Spinal cord (tissue), 10 donors: Measurements from ENCODE around the gene LAMA4. TPM values are rescaled to one million over a fixed set of nuclear protein-coding genes. Genes with fewer than 3 reads are reported as not detected.
A peak's percentile ranks its signal among the peaks of the same experiment; 100 is the strongest.

Experiments used
- DNase-seq, 6 donors: peaks; one replicate each; pipeline versions ENCODE4 v3.0.0 to v3.0.0-alpha.2; 2013 to 2015; ENCODE audit warnings: low spot score in 6 of 6, low read depth in 4 of 6
- H3K27ac ChIP-seq: one replicate; pipeline ENCODE4 v1.5.1; 2013; ENCODE audit warnings: low read depth, low read length, control low read depth
- H3K27me3 ChIP-seq: one replicate; pipeline ENCODE4 v1.6.1; 2013; ENCODE audit warnings: low read length; ENCODE audit not compliant: control insufficient read depth, insufficient read depth
- H3K36me3 ChIP-seq: one replicate; pipeline ENCODE4 v1.6.1; 2013; ENCODE audit warnings: low read length; ENCODE audit not compliant: control insufficient read depth, insufficient read depth
- H3K4me1 ChIP-seq: one replicate; pipeline ENCODE4 v1.6.1; 2013; ENCODE audit warnings: low read length; ENCODE audit not compliant: control insufficient read depth, insufficient read depth
- H3K4me3 ChIP-seq: one replicate; pipeline ENCODE4 v1.5.1; 2013; ENCODE audit warnings: low read depth, low read length, control low read depth
- H3K9me3 ChIP-seq: one replicate; pipeline ENCODE4 v1.6.1; 2013; ENCODE audit warnings: low read length; ENCODE audit not compliant: control insufficient read depth, insufficient read depth
- WGBS: methylation state at CpG from one replicate; pipeline ENCODE4 v1.1.5; 2013; ENCODE audit warnings: missing lambda C conversion rate; ENCODE audit not compliant: insufficient coverage; 5-methylcytosine and 5-hydroxymethylcytosine counted together
- polyA plus RNA-seq, 2 donors: library from polyadenylated mRNA; unstranded; fragments of 120-200 nt; gene quantifications; one replicate each; pipeline ENCODE4 v1.2.1, GENCODE V29; 2013; ENCODE audit not compliant: insufficient read length in 2 of 2
- total RNA-seq, 2 donors: library from RNA; depleted of rRNA in 1 of 2; stranded (reverse); fragments of 120-200 nt in 1 of 2; fragments of >200 nt in 1 of 2; gene quantifications; one replicate each; pipeline versions ENCODE4 v1.2.3 to v1.2.4, GENCODE V29; 2013 to 2014
- donor health status: healthy.

The LAMA4 gene
- total and polyA plus RNA-seq, 4 donors = 60.5 to 317 (median 115) TPM

- no peak for DNase-seq
- Histone ChIP-seq H3K9me3 (no peaks in the 10 kb centered on the region), H3K27me3 (no peaks in the 10 kb centered on the region), H3K4me1 (peaks cover 3% of the 10 kb centered on the region), H3K27ac (peak overlapping the region; percentile 48), H3K4me3 (no peak overlapping the region), H3K36me3 (peaks cover 7% of the 10 kb centered on the region)
- 40% methylated on average over 1 of the region's 1 CpG for WGBS
Observed at GRCh38 chr6:112149236-112149635, 105.1 kb downstream of the LAMA4 start.

- H3K27ac ChIP-seq = no peak overlapping the region
Observed at GRCh38 chr6:112148103-112148502, 106.3 kb downstream of the LAMA4 start.

GRCh38 chr6:112145080-112145573 lies 109.2 kb downstream of the LAMA4 start:
- no peak for DNase-seq
- H3K27ac ChIP-seq = no peak overlapping the region
- 79% methylated on average over 8 of the region's 10 CpGs for WGBS
- peaks cover 11% of the 10 kb centered on the region for H3K36me3 ChIP-seq
- H3K4me1 ChIP-seq = peaks cover 3% of the 10 kb centered on the region
- no peaks in the 10 kb centered on the region for H3K27me3 ChIP-seq
- H3K9me3 ChIP-seq = no peaks in the 10 kb centered on the region
- no peak overlapping the region for H3K4me3 ChIP-seq

More at GRCh38 chr6:112148103-112148502, 106.3 kb downstream of the LAMA4 start:
- H3K4me3 ChIP-seq = no peak overlapping the region
- H3K36me3 ChIP-seq = peaks cover 7% of the 10 kb centered on the region
- peaks cover 3% of the 10 kb centered on the region for H3K4me1 ChIP-seq
- H3K27me3 ChIP-seq = no peaks in the 10 kb centered on the region
- no peaks in the 10 kb centered on the region for H3K9me3 ChIP-seq
- WGBS = 96% methylated on average over 4 of the region's 6 CpGs
- DNase-seq = no peak

GRCh38 chr6:112144145-112144926 lies 110.0 kb downstream of the LAMA4 start:
- Histone ChIP-seq H3K9me3 (no peaks in the 10 kb centered on the region), H3K27me3 (no peaks in the 10 kb centered on the region), H3K36me3 (peaks cover 11% of the 10 kb centered on the region), H3K4me3 (no peak overlapping the region), H3K4me1 (peaks cover 3% of the 10 kb centered on the region), H3K27ac (no peak overlapping the region)
- WGBS = 54% methylated on average over 8 of the region's 12 CpGs
- DNase-seq = peak in 2 of 6 donors; percentile 18 to 81

GRCh38 chr6:112141707-112142106 lies 112.7 kb downstream of the LAMA4 start:
- WGBS = no CpG with 5 or more reads among the region's 2 CpGs
- no peaks in the 10 kb centered on the region for H3K9me3 ChIP-seq
- H3K4me3 ChIP-seq = no peak overlapping the region
- H3K4me1 ChIP-seq = peaks cover 3% of the 10 kb centered on the region
- DNase-seq = no peak
- peaks cover 11% of the 10 kb centered on the region for H3K36me3 ChIP-seq
- H3K27me3 ChIP-seq = no peaks in the 10 kb centered on the region
- no peak overlapping the region for H3K27ac ChIP-seq

- H3K27me3 ChIP-seq = no peaks in the 10 kb centered on the region
- DNase-seq = no peak
- no peak overlapping the region for H3K4me3 ChIP-seq
- no CpG with 5 or more reads among the region's 8 CpGs for WGBS
- peaks cover 3% of the 10 kb centered on the region for H3K36me3 ChIP-seq
- no peaks in the 10 kb centered on the region for H3K9me3 ChIP-seq
- no peak overlapping the region for H3K27ac ChIP-seq
- no peaks in the 10 kb centered on the region for H3K4me1 ChIP-seq
Observed at GRCh38 chr6:112139052-112139451, 115.3 kb downstream of the LAMA4 start.

- H3K9me3 ChIP-seq = no peaks in the 10 kb centered on the region
- no peaks in the 10 kb centered on the region for H3K4me1 ChIP-seq
- H3K4me3 ChIP-seq = no peak overlapping the region
- WGBS = no CpG with 5 or more reads among the region's 3 CpGs
- no peak overlapping the region for H3K27ac ChIP-seq
- no peaks in the 10 kb centered on the region for H3K36me3 ChIP-seq
- no peak for DNase-seq
- no peaks in the 10 kb centered on the region for H3K27me3 ChIP-seq
Observed at GRCh38 chr6:112130878-112131277, 123.5 kb downstream of the LAMA4 start.

- no peak overlapping the region for H3K4me3 ChIP-seq
- WGBS = 89% methylated on average over 5 of the region's 5 CpGs
- H3K27me3 ChIP-seq = no peaks in the 10 kb centered on the region
- no peaks in the 10 kb centered on the region for H3K4me1 ChIP-seq
- H3K9me3 ChIP-seq = no peaks in the 10 kb centered on the region
- H3K36me3 ChIP-seq = no peaks in the 10 kb centered on the region
- DNase-seq = no peak
- no peak overlapping the region for H3K27ac ChIP-seq
Observed at GRCh38 chr6:112128208-112128607, 126.2 kb downstream of the LAMA4 start.

- H3K4me3 ChIP-seq = no peak overlapping the region
- no peaks in the 10 kb centered on the region for H3K4me1 ChIP-seq
- no peaks in the 10 kb centered on the region for H3K9me3 ChIP-seq
- no CpG with 5 or more reads among the region's 1 CpG for WGBS
- no peak for DNase-seq
- H3K27me3 ChIP-seq = no peaks in the 10 kb centered on the region
- no peak overlapping the region for H3K27ac ChIP-seq
- no peaks in the 10 kb centered on the region for H3K36me3 ChIP-seq
Observed at GRCh38 chr6:112123982-112124381, 130.4 kb downstream of the LAMA4 start.

GRCh38 chr6:112122756-112123155 lies 131.6 kb downstream of the LAMA4 start:
- Histone ChIP-seq H3K9me3 (no peaks in the 10 kb centered on the region), H3K27me3 (no peaks in the 10 kb centered on the region), H3K4me3 (no peak overlapping the region), H3K4me1 (no peaks in the 10 kb centered on the region), H3K36me3 (no peaks in the 10 kb centered on the region), H3K27ac (no peak overlapping the region)
- no peak for DNase-seq
- 77% methylated on average over 1 of the region's 2 CpGs for WGBS
